ENCODE results near the gene HMGCS2. TPM values are rescaled to one million over a fixed set of nuclear protein-coding genes. Genes with fewer than 3 reads are reported as not detected.

HMGCS2 gene
- total RNA-seq, 1 donor from 2014 or later, result 867 TPM

- DNase-seq (ENCODE audit: low spot score) (no peak), ATAC-seq (no peak)
These were observed 64.8 kb downstream of the HMGCS2 start for GRCh38 chr1:119703666-119704450.

- ATAC-seq (no peak), DNase-seq (ENCODE audit: low spot score) (no peak)
These were observed 66.3 kb downstream of the HMGCS2 start for GRCh38 chr1:119702384-119702783.

- ATAC-seq (no peak), DNase-seq (ENCODE audit: low spot score) (no peak)
These were observed 67.0 kb downstream of the HMGCS2 start for GRCh38 chr1:119701659-119702058.

- DNase-seq (ENCODE audit: low spot score) (no peak), ATAC-seq (no peak)
These were observed 68.4 kb downstream of the HMGCS2 start for GRCh38 chr1:119700326-119700725.

Other genes starting within 250 kb of the HMGCS2 start
- 3.6 TPM for gene ZNF697, start 120.6 kb downstream of the HMGCS2 start, total RNA-seq
- gene PHGDH, start 57.0 kb downstream of the HMGCS2 start, total RNA-seq, result 76.3 TPM
- not detected for gene REG4, start 42.6 kb upstream of the HMGCS2 start, total RNA-seq
- gene ADAM30, start 127.6 kb upstream of the HMGCS2 start, total RNA-seq, result not detected